Testis (tissue), 3 donors: ENCODE data around the gene ELL2. TPM values are rescaled to one million over a fixed set of nuclear protein-coding genes. Genes with fewer than 3 reads are reported as not detected.

ENCODE experiments used
- DNase-seq: peaks from one replicate; pipeline ENCODE4 v3.0.0-alpha.2; 2019
- H3K27ac ChIP-seq, 2 donors: fragments of 200-600 bp; sonication (generic); one replicate each; pipeline ENCODE4 v1.5.1; 2019
- H3K27me3 ChIP-seq: fragments of 200-600 bp; sonication (generic); one replicate; pipeline ENCODE4 v1.5.1; 2019
- H3K36me3 ChIP-seq: fragments of 200-600 bp; sonication (generic); one replicate; pipeline ENCODE4 v1.5.1; 2017; ENCODE audit warnings: low read depth; ENCODE audit errors: missing control alignments
- H3K4me1 ChIP-seq: fragments of 200-600 bp; sonication (generic); one replicate; pipeline ENCODE4 v1.5.1; 2019
- H3K4me3 ChIP-seq, 2 donors: fragments of 200-600 bp; sonication (generic); one replicate each; pipeline ENCODE4 v1.5.1; 2017 to 2019
- H3K9me3 ChIP-seq: fragments of 200-600 bp; sonication (generic); one replicate; pipeline ENCODE4 v1.5.1; 2017
- POLR2A ChIP-seq: fragments of 450-650 bp; IDR thresholded peaks from one replicate; pipeline ENCODE4 v1.6.1; 2017; ENCODE audit warnings: antibody characterized with exemption, mild to moderate bottlenecking, moderate library complexity
- WGBS, 2 donors: methylation state at CpG; one replicate each; pipeline ENCODE4 v1.1.5; 2018; 5-methylcytosine and 5-hydroxymethylcytosine counted together
- intact Hi-C: fragments of 100-400 bp; cut with DNase I; formaldehyde crosslinking; loops from one replicate; pipeline ENCODE4 v1.15.1; 2023; ENCODE audit warnings: low total_unique reads
- polyA plus RNA-seq: library from polyadenylated mRNA; stranded (reverse); fragments of 350-450 nt; fragmentation: Illumina TruSeq; extraction: RNeasy Lipid Tissue Mini Kit (QIAGEN cat#74804); gene quantifications from one replicate; pipeline ENCODE4 v1.2.3, GENCODE V29; 2014; ENCODE audit warnings: low read depth, low replicate concordance; ENCODE audit not compliant: insufficient read depth
- total RNA-seq, 2 donors: library from RNA; depleted of rRNA; stranded (reverse); fragments of >200 nt; gene quantifications; one replicate each; pipeline ENCODE4 v1.2.3, GENCODE V29; 2016
- TF ChIP-seq, protein P1 (sequence below), 3 experiments: fragments of 450-650 bp in 2 of 3; fragments of 200-600 bp in 1 of 3; sonication (generic) in 1 of 3; IDR thresholded peaks; one replicate each; pipeline ENCODE4 v1.5.1; 2016 to 2019; ENCODE audit warnings: antibody characterized with exemption in 3 of 3, mild to moderate bottlenecking in 2 of 3, moderate library complexity in 1 of 3

The ELL2 gene
- total and polyA plus RNA-seq, 3 donors from 2014 or later = 32.1 to 87.3 (median 78.9) TPM

DNA sequence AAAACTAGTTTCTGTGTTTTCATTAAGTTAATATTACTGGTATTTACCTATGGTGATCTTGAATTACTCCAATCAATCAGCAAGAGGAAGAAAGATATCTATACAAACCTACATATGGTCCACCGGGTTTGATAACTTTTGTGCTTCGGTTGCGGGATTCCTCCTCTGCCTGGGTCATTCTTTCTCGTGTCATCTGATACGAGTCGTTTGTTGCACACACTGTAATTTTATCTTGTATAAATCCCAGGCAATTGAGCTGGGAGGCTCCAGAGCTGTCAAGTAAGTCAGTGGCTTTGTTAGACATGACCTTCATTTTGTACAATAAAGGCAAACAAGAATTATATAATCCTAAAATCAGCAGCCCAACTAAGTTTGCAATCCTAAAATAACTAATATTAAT, 48.0 kb downstream of the ELL2 start:
- intact Hi-C loops = no loop called here
- Histone ChIP-seq H3K9me3 (no peaks in the 10 kb centered on the region), H3K36me3 (no peaks in the 10 kb centered on the region), H3K4me3 (no peak overlapping the region), H3K27ac (no peak overlapping the region), H3K4me1 (peaks cover 32% of the 10 kb centered on the region), H3K27me3 (no peaks in the 10 kb centered on the region)
- no peak for TF ChIP-seq POLR2A
- TF ChIP-seq, protein P1, sequence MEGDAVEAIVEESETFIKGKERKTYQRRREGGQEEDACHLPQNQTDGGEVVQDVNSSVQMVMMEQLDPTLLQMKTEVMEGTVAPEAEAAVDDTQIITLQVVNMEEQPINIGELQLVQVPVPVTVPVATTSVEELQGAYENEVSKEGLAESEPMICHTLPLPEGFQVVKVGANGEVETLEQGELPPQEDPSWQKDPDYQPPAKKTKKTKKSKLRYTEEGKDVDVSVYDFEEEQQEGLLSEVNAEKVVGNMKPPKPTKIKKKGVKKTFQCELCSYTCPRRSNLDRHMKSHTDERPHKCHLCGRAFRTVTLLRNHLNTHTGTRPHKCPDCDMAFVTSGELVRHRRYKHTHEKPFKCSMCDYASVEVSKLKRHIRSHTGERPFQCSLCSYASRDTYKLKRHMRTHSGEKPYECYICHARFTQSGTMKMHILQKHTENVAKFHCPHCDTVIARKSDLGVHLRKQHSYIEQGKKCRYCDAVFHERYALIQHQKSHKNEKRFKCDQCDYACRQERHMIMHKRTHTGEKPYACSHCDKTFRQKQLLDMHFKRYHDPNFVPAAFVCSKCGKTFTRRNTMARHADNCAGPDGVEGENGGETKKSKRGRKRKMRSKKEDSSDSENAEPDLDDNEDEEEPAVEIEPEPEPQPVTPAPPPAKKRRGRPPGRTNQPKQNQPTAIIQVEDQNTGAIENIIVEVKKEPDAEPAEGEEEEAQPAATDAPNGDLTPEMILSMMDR (IDR thresholded peaks at IDR 0.05) = no peak
- WGBS, 2 donors = 66 to 89% methylated on average over 6 of the region's 6 CpGs
- DNase-seq = peak; percentile 36

DNA sequence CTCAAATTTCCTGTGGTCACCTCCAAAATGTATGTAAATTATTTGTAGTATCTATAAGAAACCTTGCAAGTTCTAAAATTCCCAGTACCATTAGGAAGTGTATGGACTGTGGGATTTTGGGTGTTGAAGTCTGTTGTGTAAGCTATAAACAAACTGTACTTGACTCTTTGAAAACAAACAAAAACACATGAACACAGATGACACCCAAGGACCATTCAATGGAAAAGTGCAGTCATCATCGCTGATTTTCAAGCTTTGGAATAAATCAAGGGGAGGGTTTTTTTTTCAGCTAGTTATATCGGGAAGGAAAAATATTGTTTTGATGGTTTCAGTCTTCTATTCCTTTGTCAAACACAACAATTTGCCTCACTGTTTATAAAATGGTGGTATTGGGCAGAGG, 49.6 kb downstream of the ELL2 start:
- 69 to 90% methylated on average over 2 of the region's 2 CpGs for WGBS, 2 donors
- Histone ChIP-seq H3K36me3 (no peaks in the 10 kb centered on the region), H3K4me3 (no peak overlapping the region), H3K27ac (peak overlapping the region in 1 of 2 donors; percentile 0), H3K4me1 (peaks cover 16% of the 10 kb centered on the region), H3K27me3 (no peaks in the 10 kb centered on the region), H3K9me3 (no peaks in the 10 kb centered on the region)
- intact Hi-C loops = no loop called here
- TF ChIP-seq, protein P1 (IDR thresholded peaks at IDR 0.05) = no peak
- TF ChIP-seq POLR2A = no peak
- DNase-seq = no peak

DNA sequence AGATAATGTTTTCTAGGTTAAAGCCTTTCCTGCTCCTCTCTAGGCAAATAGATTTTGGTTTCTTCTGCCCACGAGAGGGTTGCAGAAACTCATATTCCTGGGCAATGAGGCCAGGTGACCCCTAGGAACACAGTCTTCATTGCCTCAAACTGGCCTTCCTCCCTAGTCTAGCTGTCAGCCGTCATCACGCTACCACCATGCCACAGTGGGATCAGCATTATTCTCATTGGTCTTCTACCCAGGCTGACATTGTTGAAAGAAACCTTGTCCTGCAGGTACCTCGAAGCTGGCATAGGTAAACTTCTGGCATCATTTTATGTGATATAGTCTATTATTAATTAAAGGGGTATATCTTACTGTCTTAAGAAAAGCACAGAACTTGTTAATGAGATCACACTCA, 51.1 kb downstream of the ELL2 start:
- H3K9me3 ChIP-seq = no peaks in the 10 kb centered on the region
- TF ChIP-seq, protein P1 (IDR thresholded peaks at IDR 0.05) = no peak
- TF ChIP-seq POLR2A = no peak
- H3K4me3 ChIP-seq = no peak overlapping the region
- H3K4me1 ChIP-seq = peaks cover under 1% of the 10 kb centered on the region
- 95 to 97% methylated on average over 4 of the region's 4 CpGs for WGBS, 2 donors
- H3K27ac ChIP-seq = no peak overlapping the region
- DNase-seq = no peak
- intact Hi-C loops = no loop called here
- no peaks in the 10 kb centered on the region for H3K27me3 ChIP-seq
- no peaks in the 10 kb centered on the region for H3K36me3 ChIP-seq

DNA sequence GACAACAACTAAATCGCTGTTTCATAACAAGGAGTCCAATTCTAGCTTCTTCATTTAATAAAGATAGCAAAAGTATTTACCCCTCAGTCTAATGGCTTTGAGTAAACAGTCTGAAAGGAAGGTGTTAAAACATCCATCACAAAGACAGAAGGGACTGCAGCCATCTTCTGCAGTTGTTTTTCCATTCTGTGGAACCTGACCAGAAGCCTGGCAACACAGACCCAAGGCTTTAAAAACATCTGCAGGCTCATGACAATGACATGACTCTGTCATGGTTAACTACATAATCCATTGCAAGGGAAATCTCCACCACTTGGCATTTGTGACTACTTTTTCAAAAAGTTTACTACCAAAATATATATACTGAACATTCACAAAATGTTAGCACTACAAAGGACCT, 51.9 kb downstream of the ELL2 start:
- intact Hi-C loops = no loop called here
- no peaks in the 10 kb centered on the region for H3K9me3 ChIP-seq
- H3K36me3 ChIP-seq = no peaks in the 10 kb centered on the region
- no peak for TF ChIP-seq POLR2A
- TF ChIP-seq, protein P1 (IDR thresholded peaks at IDR 0.05) = no peak
- no peaks in the 10 kb centered on the region for H3K4me1 ChIP-seq
- 85 to 92% methylated on average over 1 of the region's 1 CpG for WGBS, 2 donors
- DNase-seq = no peak
- no peaks in the 10 kb centered on the region for H3K27me3 ChIP-seq
- H3K27ac ChIP-seq = no peak overlapping the region
- no peak overlapping the region for H3K4me3 ChIP-seq

DNA sequence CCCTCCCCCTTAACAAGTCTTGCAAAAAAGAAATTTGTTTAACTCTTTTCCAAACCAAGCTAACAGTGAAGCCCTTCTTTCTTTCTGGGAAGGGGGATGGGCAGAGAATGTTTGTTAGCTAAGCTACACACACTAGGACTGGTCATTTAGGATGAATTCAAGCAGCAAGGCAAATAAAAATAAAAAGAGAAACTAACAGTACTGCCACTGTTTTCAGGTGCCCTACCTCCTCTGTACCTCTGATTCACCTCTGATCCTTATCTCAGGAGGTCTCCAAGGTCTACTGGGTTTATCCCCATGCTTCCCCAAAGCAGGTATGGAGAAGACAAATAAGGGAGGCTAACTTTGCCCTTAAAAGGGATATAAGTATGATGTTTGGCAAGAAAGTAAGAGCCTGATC, 52.9 kb downstream of the ELL2 start:
- Histone ChIP-seq H3K4me3 (no peak overlapping the region), H3K4me1 (no peaks in the 10 kb centered on the region), H3K36me3 (no peaks in the 10 kb centered on the region), H3K27me3 (no peaks in the 10 kb centered on the region), H3K27ac (no peak overlapping the region), H3K9me3 (no peaks in the 10 kb centered on the region)
- TF ChIP-seq, protein P1 (IDR thresholded peaks at IDR 0.05) = no peak
- TF ChIP-seq POLR2A = no peak
- no peak for DNase-seq
- intact Hi-C loops = no loop called here
